ENCODE results near the gene ESYT3.
A peak's percentile ranks its signal among the peaks of the same experiment; 100 is the strongest.
"Not testable (repeated sequence)": the region's sequence is repeated elsewhere in the genome, so short reads cannot be mapped to it uniquely, and the experiment has no call there.

Gene ESYT3

DNA sequence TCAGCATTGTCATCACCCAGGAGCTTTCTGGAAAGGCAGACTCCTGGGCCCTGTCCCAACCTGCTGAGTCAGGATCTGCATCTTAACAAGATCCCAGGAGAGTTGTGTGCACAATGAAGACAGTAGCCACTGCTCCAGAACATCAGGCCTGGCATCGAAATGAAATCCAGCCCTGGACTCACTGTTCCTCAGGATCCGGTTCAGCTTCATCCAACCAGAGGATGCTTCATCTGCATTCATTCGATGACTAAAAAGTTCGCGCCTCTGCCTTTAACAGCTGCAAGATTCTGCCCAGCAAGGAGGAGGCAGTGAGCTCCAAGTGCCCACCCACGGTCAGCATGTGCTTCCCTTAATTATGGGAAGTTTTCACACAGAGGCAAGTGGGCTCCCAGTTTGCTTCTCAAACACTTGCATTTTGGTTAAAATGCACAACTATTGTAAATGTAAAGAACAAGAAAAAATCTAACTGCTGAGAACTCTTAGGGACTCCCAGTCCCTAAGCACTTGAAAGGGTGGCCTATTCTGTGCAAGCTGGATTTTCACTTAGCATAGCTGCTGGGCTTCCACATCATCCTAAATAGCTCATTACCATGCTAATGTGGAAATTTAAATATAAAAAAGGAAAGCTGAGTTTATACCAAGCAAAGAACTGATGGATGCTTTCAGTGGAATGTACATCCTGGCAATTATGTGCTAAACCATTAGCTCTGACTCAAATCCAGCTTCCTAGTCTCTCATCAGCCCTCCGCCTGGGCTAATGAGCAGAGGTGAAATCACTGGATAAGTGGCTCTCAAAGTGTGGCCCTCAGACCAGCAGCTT lies 25.5 kb upstream of the ESYT3 start:
- no peak for DNase-seq

DNA sequence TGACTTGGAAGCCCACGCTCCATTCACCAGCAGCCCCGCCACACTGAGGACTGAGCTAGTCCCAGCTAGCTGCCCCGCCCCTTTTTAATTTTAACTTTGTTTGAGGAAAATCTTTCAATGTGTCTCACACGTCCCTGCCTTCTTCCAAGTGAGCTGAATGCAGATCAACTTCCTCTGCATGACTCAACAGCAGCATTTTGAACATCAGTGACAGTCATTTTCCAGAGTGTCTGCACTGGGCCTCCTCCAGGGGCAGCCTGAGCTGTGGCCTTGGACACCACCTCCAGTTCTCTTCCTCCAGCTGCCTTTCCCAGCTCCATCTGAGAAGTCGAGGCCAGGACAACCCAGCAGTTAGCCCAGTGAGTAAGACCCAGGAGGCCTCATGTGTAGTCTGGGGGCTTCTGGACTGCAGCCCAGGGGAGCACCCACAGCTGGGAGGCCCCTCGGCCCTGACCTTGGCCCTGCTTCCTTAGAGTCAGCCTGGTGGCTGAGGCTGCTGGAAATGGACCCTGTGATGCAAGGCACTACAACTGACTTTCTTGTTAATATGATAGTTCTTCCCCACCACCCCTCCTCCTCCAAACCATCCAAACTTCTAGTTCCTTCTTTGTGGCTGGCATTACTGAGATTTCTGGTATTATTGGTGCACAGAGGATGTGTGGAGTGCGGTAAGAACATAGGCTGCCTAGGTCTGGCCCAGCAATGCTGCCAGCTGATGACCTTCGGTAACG lies 21.4 kb upstream of the ESYT3 start:
- peak in 1 of 2 donors; percentile 37 for DNase-seq

DNA sequence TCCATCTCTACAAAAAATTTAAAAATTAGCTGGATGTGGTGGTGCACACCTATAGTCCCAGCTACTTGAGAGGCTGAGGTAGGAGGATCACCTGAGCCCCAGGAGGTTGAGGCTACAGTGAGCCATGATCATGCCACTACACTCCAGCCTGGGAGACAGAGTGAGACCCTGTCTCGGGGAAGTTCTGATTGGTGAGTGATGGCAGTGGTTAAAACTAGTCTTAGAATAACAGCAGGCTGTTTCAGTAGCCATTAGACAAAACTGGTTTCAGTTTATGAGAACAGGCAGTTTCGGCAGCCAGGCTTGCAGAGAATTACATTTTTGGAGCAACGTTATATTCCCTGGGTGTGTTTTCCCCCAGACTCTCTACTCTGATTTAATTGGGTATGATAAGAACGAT lies 18.2 kb upstream of the ESYT3 start:
- not testable (repeated sequence) for DNase-seq

DNA sequence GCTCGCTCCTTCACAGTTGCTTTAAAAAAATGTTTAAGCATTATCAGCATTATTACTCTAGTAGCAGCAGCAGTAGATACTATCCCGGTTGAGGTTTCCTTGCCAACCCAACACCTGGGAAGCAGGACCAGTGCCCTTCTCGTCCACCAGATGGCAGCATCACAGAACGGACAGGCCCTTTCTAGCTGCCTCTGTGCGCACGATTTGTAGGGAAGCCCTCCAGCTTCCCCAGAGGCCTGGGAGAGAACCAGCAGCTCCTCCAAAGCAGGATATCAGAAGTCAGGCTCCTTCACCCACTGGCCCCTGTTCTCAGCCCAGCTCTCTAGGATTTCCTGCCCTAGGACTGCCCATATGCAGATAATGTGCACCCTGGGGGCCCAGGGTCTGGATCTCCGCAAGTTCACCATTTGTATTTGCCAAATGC lies 16.8 kb upstream of the ESYT3 start:
- peak; percentile 12 to 36 for DNase-seq

DNA sequence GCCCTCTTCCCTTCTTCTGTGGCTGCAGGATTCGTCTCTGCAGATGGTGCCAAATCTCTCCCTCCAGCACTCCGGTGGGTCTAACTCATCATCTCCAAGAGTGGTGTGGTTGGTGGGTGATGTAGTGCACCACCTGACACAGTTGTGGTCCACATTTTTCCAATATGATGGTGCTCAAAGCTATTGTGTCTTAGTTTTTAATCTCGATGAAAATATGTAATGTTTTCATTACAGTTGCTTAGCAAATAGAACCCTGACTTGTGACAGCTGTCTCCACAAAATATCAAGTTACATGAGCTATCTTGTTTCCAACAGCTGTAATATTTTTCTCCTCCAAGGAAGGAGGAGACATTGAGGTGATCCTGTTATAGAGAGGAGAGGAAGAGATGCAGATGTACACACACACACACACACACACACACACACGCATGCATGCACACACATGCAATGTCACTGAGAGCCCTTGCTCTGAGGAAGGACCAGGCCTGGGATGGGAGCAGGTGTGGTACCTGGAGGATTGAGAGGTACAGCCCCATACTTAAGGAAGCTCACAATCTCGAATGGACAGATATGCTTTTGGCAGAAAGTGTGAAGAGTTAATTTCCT lies 15.7 kb upstream of the ESYT3 start:
- DNase-seq = no peak

DNA sequence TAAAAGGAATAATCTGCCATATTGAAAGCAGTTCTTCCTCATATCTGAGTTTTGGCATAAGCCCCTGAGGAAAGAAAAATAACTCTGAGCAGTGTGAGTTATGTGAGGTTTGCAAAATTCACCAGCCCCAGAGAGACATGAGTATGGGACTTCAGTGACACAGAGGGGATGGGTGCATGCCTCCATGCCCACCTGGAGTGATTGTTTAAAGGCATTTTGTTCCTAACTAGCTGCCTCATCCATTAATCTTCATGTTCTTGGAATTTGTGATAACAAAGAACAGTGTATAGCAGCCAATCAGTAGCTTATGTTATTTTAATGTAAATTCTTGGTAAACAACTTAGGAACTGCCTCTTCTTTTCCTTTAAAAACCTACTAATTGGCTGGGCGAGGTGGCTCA lies 11.1 kb upstream of the ESYT3 start:
- DNase-seq = no peak

DNA sequence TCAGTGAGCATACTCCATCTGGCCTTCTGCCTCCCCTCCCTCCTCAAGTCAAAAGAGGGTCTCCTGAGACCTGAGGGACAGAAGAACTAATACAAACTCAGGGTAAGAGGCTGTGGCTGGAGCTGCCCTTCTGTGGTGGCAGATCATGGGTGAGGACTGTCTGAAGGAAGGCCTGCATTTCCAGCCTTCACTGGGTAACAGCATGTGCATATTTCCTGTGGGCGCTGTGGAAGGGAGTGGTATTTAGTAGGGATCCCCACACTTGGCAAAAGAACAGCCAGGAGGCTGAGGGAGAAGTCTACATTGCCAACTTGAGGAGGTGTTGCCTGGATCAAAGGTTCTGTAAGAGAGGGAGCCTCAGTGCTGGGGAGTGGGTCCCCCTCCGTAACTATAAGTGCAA lies 10.1 kb upstream of the ESYT3 start:
- DNase-seq = no peak

DNA sequence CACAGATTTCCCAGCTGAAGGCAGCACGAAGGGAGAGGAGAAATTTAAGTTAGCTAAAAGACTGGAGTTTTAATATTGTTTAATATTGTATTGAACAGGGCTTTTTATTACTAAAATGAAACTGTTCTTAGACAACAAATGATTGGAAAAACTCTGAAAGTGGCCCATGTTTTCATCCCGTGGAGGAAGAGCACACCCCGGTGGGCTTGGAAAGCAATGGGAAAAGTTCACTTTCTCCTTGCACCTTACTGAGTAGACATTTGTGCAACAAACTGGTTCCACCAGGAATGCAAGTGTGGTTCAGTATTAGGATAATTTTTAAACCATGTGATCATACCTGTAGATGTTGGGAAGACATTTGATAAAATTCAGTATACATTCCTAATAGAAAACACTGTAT lies 8.2 kb upstream of the ESYT3 start:
- DNase-seq = no peak

DNA sequence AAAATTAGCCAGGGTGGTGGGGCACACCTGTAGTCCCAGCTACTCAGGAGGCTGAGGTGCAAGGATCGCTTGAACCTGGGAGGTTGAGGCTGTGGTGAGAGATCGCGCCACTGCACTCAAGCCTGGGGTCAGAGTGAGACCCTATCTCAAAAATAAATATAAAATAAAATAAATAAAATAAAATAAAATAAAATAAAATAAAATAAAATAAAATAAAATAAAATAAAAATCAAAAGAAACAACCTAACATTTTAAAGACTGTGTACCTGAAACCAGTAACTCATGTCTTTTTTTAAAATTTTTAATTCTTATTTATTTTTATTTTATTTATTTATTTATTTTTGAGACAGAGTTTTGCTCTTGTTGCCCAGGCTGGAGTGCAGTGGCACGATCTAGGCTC lies 7.7 kb upstream of the ESYT3 start:
- DNase-seq = not testable (repeated sequence)

DNA sequence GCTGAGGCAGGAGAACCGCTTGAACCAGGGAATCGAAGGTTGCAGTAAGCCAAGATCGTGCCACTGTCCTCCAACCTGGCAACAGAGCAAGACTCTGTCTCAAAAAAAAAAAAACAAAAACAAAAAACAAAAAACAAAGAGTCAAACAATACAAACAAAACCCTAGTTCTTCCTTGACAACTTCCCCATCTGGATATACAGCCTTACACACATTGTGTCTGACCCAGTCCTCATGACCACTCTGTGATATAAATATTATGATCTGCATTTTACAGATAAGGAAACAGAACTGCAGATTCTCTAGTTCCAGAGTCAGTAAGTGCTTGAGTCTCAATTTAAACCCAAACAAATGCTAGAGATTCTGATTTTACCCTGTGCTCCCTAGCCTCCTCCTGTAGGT lies 4.8 kb upstream of the ESYT3 start:
- DNase-seq = no peak

DNA sequence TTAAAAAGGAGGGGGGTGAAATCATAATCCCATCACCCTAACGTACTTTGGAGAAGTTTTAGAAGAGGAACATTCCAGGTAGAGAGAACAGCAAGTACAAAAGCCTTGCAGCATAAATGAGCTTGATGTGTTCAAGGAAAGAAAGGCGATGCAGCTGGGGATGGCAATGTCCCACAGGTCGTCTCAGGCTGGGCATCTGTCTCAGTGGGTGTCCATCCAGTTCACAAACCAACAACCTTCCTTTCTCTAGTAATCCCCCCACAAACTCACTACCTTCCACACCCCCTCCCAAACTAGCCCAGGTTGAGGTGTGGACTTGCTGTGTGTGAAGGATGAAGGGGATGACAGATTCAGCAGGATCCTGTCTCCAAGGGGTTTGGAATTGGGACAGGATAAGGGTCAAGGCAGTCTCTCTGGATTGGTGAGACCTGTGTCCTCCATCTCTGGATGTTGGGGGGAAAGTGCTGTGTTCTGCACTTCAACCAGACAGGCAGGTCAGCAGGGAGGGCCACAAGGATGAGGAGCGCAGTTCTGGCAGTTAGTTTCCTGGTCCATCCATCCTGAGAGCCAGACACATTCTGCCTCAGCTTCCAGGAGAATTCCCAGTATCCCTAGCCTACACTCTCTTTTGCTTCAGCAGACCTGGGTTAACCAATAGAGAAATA lies 1.7 kb upstream of the ESYT3 start:
- no peak for DNase-seq

DNA sequence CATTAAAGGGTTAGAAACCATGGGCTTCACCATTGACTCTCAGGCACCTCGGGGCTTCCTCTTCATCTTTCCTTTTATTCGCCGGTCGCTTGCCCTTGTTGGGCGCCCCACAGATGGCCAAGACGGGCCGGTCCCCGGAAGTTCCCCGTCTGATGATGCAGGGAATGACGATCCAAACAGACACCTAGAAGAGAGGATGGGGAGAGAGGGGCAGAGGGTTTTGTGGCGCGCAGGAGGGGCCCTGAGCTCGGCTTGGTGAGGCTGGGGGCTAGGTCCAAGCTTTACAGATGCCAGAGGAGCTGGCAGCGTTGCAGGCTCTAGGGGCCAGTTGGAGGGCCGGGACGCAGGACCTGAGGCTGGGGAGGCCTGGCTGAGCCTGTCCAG lies 532 bp upstream of the ESYT3 start:
- no peak for DNase-seq

DNA sequence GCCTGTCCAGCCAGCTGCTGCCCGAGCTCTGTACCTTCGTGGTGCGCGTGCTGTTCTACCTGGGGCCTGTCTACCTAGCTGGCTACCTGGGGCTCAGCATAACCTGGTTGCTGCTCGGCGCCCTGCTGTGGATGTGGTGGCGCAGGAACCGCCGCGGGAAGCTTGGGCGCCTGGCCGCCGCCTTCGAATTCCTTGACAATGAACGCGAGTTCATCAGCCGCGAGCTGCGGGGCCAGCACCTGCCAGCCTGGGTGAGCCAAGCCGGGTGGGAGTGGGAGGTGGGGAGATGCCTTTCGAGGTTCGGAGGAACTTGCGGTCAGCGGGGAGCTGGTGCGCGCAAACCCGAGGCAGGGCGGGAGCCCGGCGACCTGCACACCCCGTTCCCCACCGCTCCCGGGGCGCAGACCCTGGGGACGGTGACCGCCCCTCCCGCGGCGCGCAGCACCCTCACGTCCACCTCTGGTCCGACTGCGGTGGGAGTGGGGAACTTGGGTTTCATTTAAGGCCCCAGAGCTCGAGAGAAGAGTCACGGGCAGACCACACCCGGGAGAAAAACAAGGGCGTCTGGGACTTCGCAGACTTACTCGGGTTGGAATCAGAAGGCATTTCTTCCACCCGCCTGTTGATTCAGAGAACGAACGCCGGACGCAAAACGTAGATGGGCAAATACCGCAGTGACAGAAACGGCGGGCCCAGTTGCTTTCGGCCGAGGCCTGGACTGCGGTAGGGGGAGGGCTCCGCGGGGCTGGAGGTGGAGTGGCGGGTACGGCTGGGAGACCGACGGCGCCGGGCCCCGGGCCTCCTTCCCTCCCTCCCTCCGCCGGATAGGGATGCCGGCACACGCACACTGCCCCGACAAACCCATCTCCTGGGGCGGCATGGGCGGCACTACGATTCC lies 708 bp downstream of the ESYT3 start:
- DNase-seq = no peak

DNA sequence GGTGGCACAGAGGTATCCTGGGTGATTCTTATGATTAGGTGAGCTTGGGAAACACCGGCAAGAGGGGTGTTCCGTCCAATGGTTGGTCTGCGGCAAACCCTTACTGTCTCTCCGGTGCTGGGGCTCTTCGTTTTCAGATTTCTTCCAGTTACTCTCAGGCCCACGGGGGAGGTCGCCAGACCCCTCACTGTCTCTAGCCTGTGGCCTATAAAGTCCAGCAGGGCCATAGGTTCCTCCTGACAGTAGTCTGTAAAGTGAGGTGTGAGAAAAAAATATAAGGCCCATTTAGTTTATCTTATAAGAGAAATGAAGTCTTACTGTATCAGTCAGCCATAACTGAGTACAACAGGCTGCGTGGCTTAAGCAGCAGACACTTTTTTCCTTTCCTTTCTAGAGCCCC lies 1.4 kb downstream of the ESYT3 start:
- no peak for DNase-seq

DNA sequence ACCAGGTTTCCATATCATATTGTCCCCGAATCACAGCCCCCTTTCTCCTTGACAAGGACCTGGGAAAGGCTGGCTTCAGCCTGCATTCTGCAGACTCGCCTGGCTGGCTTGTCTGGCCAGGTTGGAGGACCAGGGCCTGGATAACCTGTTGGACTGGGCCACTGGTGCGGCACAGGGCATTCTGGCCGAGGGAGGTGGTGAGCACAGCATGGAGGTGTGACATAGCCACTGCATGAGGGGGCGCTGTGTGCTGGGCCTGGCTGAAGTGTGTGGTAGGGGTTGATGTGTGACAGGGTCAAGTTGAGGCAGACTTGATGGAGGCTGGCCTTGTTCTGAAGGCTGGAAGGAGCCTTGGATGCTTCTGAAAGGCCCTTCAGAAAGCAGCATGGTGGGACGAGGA lies 2.9 kb downstream of the ESYT3 start:
- DNase-seq = no peak

DNA sequence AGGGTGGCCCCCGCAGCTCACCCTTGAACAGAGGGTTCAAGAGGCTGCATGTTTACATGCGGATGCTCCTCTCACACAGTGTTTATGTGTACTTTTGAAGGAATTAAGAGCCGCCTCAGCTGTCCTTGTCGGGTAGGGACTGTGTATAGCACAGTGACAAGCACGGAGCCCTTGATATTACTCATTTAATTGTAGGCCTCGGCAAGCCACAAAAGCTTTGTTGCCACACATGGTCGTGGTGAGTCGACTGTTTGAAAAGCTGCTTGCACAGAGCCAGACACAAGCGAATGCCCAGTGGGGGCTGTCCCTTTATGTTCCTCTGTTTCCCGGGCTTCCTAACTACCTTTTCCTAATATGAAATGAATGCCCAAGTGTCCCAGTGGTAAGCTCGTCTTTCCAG lies 4.5 kb downstream of the ESYT3 start:
- DNase-seq = no peak

DNA sequence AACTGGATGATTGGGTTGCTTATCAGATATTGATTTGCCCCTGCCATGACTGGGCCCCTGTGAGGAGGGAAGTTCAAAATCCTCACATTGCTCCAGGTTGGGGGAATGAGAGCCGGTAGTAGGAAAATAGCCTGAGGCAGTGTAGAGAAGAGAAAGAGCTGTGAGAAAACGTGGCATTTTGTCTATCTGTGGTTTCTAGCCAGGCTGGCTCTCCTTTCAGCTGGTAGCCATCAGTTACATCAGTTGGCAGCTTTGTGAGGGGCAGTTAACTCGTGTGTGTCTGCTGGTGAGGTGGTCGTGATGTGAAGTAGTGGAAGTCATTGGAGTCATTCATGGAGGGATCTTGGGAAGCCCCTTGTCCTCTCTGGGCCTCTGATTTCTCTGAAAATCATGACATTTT lies 5.2 kb downstream of the ESYT3 start:
- DNase-seq = no peak

DNA sequence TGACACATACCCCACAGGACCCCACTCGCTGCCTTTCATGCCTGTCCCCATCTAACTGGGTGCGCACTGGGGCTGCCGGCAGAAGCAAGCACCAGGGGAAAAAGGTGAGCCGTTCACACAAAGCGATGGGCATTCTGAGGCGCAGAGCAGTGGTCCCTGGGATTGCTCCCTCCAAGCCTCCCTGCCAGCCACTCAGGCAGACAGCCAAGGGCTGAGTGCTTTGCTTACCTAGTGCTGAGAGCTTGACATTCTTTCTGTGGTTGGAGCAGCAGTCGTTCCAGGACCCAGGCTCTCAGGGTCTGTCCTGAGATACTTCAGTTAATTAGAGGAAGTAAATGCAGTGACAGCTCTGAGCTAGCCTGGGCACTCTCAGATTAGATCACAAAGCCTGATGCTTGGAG lies 5.7 kb downstream of the ESYT3 start:
- no peak for DNase-seq

DNA sequence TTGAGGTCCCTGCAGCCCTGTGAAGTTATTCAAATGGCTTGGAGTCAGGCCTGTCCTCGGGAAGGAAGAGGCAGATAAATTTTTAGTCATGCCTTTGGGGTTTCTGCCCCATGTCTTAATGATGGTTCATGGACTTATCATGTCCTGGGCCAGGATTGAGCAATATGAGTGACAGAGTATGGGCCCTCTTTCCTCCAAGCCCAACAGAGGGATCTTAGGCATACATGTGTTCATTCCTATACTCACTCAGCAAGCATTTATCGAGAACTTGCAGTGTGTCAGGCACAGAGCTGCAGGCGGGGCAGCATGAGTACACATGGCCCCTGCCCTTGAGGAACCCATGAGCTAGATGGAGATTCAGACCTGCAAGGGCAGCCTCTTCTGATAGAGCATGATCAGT lies 6.2 kb downstream of the ESYT3 start:
- DNase-seq = no peak

DNA sequence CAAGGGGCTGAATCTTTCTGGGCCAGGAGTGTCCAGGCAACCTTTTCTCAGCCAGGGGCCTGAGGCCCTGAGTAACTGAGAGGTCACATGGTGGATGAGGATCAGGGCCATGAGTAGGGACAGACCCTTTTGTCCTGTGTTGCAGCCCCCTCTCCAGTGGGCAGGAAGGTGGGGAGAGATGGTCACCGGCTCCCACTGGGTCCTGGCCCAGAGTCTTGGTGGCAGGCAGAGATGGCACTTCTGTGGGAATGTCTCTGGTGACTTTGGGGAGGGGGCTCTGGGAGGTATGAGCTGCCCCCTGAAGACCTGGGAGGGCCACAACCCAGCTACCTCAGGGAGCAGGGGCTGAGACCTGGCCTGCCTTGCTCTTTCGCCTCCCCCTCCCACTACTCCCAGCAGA lies 6.8 kb downstream of the ESYT3 start:
- no peak for DNase-seq

DNA sequence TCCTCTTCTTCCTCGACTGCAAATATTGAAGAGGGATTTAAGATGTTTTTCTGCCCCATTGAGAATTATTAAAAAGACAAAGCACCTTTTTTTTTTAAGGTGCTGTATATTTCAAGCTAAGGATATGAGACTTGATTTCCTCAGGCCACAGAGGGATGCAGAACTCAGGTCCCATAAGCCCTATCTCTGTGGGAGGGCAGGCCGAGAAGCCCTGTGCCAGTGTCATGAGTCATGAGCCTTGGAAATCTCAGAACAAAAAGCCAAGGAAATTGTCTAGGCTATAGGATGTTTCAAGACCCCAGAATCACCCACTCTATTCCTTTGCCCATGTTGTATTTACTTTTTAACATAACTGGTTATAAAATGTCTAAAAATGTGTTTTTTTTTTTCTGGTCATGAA lies 7.3 kb downstream of the ESYT3 start:
- DNase-seq = no peak

DNA sequence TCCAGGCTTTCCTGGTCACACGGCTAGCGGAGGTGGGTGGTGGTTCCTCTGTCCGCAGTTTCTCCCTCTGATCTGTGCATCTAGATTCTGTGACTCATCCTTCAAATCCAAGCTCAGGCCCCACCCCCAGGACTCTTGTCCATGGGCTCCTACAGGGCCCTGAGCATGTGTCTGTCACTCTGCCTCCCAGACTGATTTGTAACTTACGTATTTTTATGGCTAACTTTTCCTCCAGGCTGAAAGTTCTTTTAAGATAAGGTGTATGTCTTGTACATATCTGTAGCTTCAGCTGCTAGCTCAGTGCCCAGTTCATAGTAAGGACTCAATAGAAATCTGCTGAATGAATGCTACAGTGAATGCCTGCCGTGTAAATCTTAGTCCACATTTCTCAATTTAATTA lies 8.0 kb downstream of the ESYT3 start:
- no peak for DNase-seq

DNA sequence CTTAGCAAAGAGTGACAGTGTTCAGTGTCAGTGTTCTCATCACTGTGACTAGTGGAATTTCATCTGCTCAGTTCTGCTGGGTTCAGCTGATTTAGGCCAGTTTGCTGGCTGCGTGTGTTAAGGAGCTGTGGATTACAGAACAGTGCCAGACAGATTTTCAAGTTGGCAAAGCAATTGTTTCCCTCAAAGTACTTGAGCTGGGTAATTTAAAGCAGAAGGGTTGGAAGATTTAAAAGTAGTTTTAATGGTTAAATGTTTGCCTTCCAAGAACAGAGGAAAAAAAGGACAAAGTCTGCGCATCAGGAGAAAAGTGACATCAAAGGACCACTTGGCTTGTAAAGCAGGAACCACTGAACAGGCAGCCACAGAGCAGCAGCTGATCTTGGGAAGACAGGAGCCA lies 8.7 kb downstream of the ESYT3 start:
- no peak for DNase-seq

All from bone marrow (tissue), 2 donors.